Prostate gland (tissue), 2 donors: ENCODE measurements around the gene DSCAML1.

Source experiments
- CTCF ChIP-seq, 4 experiments: fragments of 200-600 bp in 2 of 4; fragments of 450-650 bp in 2 of 4; sonication (generic) in 2 of 4; IDR thresholded peaks; 1 replicate in 3 of 4; 2 replicates in 1 of 4; pipeline ENCODE4 v1.5.1; 2016 to 2019; ENCODE audit warnings: antibody characterized with exemption in 4 of 4, mild to moderate bottlenecking in 2 of 4, moderate library complexity in 2 of 4
- POLR2A ChIP-seq: fragments of 450-650 bp; IDR thresholded peaks from one replicate; pipeline ENCODE4 v1.6.1; 2016; ENCODE audit warnings: antibody characterized with exemption, mild to moderate bottlenecking
- POLR2AphosphoS5 ChIP-seq: sonication (generic); formaldehyde crosslinking; IDR thresholded peaks from one replicate; pipeline ENCODE4 v1.6.1; 2017; ENCODE audit warnings: antibody characterized with exemption

GRCh38 chr11:117382746-117383145 lies 414.3 kb downstream of the DSCAML1 start:
- TF ChIP-seq POLR2AphosphoS5 (no peak), CTCF (IDR thresholded peaks at IDR 0.05) (no peak), POLR2A (no peak)
